ENCODE results near the gene EDC3.
"Not testable (repeated sequence)": the region's sequence is repeated elsewhere in the genome, so short reads cannot be mapped to it uniquely, and the experiment has no call there.

EDC3 gene, protein sequence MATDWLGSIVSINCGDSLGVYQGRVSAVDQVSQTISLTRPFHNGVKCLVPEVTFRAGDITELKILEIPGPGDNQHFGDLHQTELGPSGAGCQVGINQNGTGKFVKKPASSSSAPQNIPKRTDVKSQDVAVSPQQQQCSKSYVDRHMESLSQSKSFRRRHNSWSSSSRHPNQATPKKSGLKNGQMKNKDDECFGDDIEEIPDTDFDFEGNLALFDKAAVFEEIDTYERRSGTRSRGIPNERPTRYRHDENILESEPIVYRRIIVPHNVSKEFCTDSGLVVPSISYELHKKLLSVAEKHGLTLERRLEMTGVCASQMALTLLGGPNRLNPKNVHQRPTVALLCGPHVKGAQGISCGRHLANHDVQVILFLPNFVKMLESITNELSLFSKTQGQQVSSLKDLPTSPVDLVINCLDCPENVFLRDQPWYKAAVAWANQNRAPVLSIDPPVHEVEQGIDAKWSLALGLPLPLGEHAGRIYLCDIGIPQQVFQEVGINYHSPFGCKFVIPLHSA

GRCh38 chr15:74695597-74696397 is at the start of gene EDC3:
EDC3 (minus strand) TSS chr15:74696024; CDS start chr15:74675124, 20,900 bp downstream.
- peak; percentile 34 for DNase-seq (ENCODE audit: low read depth)

DNA sequence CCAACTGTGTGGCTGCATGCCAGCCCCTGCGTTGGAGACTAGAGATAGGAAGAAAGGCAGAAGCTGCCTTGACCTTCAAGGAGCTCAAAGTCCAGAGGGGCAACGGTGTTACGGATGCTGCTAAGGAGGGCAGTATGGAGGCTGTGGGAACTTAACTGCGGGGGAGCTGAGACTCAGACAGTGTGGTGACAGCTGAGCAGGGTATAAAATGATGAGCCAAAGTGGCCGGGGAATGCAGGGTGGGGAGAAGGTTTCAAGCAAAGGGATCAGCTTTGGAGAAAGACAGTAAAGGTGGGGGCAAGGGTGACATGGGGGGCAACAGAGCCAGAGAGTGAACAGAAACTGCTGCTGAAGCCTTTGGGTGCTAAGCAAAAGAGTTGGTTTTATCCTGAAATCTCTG is 46.6 kb upstream of the EDC3 start:
- no peak for DNase-seq (ENCODE audit: low read depth)

DNA sequence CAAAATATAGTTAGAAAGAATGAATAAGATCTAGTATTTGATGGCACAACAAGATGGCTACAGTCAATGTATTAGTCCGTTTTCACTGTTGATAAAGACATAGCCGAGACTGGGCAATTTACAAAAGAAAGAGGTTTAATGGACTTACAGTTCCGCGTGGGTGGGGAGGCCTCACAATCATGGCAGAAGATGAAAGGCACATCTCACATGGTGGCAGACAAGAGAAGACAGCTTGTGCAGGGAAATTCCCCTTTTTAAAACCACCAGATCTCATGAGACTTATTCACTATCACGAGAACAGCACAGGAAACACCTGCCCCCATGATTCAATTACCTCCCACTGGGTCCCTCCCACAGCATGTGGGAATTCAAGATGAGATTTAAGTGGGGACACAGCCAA is 42.4 kb upstream of the EDC3 start:
- not testable (repeated sequence) for DNase-seq (ENCODE audit: low read depth)

DNA sequence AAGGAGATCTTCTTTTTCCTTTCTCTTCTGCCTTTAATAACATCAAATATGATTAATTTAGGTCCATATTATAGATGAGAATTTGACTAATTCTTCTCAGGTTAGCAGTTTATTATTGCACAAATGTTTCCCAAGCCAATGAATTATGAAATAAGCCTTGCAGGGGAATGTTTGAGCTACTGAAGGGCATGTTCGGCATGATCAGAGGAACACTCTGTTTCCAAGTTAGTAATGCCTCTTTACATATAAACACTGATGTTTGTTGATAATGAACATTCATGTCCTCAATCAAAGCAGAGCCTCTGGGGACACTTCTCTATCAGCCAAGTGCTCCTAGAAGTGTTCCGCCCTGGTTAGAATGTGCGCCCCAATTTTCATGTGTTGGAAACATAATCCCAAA is 39.5 kb upstream of the EDC3 start:
- DNase-seq (ENCODE audit: low read depth): no peak

DNA sequence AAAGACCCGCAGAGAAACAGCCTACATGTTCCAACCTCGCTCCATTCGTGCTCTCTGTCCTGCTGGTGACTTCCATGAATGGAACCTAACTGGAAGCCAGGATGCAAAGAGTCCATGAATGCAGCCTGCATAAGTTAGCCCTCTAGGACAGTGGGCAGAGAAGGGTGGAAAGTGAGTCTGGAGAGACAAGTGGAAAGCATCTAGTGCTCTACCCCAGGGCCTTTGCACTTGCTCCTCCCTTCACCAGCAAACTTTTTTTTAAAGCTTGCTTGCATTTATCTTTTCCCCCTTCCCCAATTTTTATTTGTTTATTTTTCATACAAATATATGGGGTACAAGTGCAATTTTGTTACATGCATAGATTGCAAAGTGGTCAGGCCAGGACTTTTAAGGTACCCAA is 37.4 kb upstream of the EDC3 start:
- DNase-seq (ENCODE audit: low read depth): no peak

DNA sequence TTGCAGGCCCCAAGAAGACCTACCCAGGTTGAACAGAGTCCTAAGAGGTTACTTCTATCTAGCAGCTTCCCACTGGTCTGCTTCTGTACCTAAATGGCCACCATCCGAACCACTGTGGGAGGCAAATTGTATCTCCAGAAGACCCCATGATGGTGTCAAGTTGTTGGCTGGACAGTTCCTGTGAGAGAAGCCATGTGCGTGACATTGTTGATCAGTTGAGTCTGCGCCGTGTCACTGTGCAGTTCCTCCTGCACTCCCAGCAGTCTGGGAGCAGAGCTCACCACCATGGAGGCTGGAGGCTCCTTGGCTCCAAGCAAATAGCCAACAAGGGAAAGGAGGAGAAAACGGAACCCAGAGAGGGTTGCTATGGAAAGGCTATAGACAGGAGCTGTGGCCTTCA is 37.0 kb upstream of the EDC3 start:
- no peak for DNase-seq (ENCODE audit: low read depth)

- no peak for DNase-seq (ENCODE audit: low read depth)
Observed at GRCh38 chr15:74730619-74731316, 34.9 kb upstream of the EDC3 start.

GRCh38 chr15:74729372-74729771 is 33.5 kb upstream of the EDC3 start:
- DNase-seq (ENCODE audit: low read depth): not testable (repeated sequence)

DNA sequence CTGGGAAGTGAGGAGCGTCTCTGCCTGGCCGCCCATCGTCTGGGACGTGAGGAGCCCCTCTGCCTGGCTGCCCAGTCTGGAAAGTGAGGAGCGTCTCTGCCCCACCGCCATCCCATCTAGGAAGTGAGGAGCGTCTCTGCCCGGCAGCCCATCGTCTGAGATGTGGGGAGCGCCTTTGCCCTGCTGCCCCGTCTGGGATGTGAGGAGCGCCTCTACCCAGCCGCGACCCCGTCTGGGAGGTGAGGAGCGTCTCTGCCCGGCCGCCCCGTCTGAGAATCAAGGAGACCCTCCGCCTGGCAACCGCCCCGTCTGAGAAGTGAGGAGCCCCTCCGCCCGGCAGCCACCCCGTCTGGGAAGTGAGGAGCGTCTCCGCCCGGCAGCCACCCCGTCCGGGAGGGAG is 32.9 kb upstream of the EDC3 start:
- DNase-seq (ENCODE audit: low read depth): not testable (repeated sequence)

- no peak for DNase-seq (ENCODE audit: low read depth)
Observed at GRCh38 chr15:74727727-74728126, 31.9 kb upstream of the EDC3 start.

- DNase-seq (ENCODE audit: low read depth): no peak
Observed at GRCh38 chr15:74726774-74727164, 30.9 kb upstream of the EDC3 start.

DNA sequence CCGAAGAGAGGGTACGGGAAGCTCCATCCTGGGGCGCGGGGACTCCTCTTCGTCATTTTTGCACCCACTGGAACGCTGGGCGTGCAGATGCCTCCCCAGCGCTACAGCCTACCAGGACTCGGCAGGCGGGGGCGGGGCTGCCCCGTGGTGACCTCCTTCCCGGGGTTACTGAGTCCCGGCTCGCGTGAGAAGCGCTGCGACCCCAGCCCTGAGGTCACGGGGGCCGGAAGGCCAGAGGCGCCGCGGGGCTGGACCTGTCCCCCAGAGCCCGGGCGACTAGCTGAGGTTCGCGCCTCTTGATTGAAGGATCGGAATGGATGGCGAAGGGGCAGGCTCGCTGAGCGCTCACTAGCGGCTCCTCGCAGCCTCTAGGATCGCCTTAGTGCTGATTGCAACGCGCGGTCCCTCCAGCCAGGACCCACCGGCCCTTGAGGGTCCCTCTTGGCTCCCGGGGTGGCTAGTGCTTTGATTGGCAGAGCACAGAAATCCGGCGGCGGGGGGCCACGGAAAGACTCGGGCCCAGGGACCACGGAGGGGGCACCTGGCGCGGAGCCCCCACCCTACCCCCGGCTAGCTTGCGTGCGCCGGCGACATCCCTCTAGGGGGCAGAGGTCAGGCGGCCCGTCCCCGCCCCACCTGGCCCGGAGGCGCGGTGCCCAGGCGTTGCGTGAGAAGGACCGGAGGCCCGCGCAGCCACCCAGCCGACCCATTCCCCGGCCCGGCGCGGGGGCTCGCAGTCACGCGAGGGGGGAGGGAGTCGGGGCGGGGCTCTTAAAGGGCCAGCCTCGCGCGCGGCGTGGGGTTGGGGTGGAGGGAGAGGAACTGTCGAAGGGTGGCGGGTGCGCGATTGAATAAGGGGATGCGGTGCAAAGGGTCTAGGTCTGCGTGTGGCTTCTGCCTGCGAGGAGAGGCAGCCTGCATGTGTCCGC is 30.3 kb upstream of the EDC3 start:
- no peak for DNase-seq (ENCODE audit: low read depth)

- DNase-seq (ENCODE audit: low read depth): no peak
Observed at GRCh38 chr15:74725225-74725774, 29.5 kb upstream of the EDC3 start, which contains the start of gene CYP1A1. CYP1A1 (minus strand) TSS chr15:74725528; CDS start chr15:74723097, 2,431 bp downstream.

- no peak for DNase-seq (ENCODE audit: low read depth)
Observed at GRCh38 chr15:74724570-74725224, 28.9 kb upstream of the EDC3 start.

- peak; percentile 22 for DNase-seq (ENCODE audit: low read depth)
Observed at GRCh38 chr15:74723754-74724334, 28.0 kb upstream of the EDC3 start.

DNA sequence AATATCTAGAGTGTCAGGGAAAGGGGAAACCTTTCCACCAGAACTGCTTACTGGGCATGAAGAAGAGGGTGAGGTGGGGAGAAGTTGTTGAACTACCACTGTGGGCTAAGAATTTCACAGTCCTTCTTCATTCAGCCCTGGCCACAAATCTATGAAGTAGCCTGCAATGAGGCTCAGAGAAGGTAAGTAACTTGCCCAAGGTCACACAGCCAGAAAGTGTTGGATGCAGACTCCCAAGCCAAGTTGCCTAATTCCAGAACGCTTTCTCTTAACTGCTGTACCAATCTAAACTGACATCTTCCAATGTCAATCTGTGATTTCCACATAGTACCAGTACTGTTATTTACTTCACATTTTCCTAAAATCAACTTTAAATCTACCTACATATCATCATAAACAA is 27.4 kb upstream of the EDC3 start:
- no peak for DNase-seq (ENCODE audit: low read depth)

GRCh38 chr15:74722591-74722990 is 26.8 kb upstream of the EDC3 start:
- DNase-seq (ENCODE audit: low read depth): no peak

DNA sequence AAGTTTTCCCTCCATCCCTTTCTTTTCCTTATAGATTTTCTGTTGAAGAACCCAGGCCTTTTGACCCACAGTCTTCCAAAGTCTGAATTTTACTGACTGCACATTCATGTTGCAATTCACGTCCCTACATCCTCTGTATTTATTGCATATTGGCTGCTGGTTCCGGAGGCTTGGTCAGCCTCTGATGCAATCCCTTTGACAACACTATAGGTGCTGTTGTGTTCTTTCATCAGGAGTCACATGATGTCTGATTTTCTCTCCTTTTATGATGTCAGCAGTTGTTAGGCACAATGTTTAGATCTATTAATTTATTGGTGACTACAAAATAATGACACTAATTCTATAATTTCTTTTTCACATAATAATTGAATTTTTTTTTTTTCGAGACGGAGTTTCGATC is 20.8 kb upstream of the EDC3 start:
- no peak for DNase-seq (ENCODE audit: low read depth)

DNA sequence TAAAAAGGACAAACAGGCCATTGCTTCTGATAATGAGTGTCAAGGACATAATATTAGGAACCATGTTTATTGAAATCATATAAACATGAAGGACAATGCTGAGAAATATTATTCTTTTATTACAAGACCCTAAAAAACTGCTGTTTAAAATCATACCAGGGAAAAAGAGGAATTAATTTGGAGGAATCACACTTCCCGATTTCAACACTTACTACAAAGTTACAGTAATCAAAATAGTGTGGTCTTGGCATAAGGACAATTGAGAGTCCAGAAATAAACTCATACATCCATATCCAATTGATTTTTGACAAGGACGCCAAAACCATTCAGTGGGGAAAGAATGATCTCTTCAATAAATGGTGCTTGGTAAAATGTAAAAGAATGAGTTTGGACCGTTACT is 16.5 kb upstream of the EDC3 start:
- no peak for DNase-seq (ENCODE audit: low read depth)
